HG03460 (cell line): ENCODE measurements around the gene PHF12.
"Not testable (repeated sequence)": the region's sequence is repeated elsewhere in the genome, so short reads cannot be mapped to it uniquely, and the experiment has no call there.

Source experiments
- ATAC-seq: cut with Tn5 transposase; IDR thresholded peaks from one replicate; pipeline ENCODE4 v1.9.1; 2021; ENCODE audit not compliant: unreplicated experiment

Gene PHF12

DNA sequence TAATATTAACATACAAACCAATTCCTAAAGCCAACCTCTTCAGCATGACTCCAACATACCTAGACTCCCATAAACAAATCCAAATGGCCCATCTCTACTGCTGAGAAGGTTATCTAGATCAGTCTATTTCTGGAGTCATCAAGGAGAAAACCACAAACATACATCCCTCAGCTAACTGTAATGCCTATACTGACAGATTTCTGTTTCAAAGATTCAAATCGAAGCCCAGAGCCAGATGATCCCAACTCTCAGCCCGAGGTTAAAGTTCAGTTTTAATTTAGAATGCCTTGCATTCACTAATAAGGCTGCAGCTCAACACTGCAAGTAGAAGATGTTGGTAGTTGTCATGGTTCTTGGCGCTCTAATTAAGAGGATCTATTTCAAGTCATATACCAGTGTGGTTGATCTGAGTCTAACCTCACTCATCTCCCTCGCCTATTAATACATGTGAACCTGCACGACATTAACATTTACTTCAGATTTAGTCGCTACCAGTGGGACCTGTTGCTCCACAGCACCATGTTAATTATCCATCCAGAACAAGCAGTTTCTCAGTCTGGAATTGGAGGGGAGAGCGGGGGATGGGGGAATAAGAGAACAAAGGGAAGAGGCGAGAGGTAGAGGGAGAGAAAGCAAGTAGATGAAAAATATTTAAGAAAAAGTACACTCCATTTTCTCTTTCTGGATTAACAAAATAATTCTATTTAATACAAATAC, 15.4 kb downstream of the PHF12 start:
- no peak for ATAC-seq

DNA sequence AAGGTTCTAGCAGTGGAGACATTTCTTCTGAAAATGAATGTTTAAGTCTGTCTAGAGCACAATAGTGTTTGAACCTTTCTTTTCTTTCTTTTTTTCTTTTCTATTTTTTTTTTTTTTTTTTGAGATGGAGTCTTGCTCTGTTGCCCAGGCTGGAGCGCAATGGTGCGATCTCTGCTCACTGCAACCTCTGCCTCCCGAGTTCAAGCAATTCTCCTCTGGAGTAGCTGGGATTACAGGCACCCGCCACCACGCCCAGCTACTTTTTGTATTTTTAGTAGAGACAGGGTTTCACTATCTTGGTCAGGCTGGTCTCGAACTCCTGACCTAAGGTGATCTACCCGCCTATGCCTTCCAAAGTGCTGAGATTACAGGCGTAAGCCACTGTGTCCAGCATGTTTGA, 16.8 kb downstream of the PHF12 start:
- ATAC-seq: not testable (repeated sequence)

- ATAC-seq: no peak
Observed at GRCh38 chr17:28929787-28930186, 21.5 kb downstream of the PHF12 start.

DNA sequence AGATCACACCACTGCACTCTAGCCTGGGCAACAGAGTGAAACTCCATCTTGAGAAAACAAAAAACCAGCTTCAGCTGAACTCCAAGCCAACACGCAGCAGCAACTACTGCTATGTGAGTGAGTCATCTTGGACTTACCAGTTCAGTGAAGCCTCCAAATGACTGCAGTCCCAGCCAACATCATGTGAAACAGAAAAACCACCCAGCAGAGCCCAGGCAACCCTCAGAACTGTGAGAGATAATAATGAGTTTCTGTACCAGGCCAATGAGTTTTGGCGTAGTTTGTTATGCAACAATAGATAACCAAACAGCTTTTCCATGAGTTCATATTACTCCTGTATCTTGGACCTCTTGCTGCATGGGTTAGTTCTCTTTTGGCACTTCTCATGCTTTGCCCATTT, 23.3 kb downstream of the PHF12 start:
- no peak for ATAC-seq

DNA sequence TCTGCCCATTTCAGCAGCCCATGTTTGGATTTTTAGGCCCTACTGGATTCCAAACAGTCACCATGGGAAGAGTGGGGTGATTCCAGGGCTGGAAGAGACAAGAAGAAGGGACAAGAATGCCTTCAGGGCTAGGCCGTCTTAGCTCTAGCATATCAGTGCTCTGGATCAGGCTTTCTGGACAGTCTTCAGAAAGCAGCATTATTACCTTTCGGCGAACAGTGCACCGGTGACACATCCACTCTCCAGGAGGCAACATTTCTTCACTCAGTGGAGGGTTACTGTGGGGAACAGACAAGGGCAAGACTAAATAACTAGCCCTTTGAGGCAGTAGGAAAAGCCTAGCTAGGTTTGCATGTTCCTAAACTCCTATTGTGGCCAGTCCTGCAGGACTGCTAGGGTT, 24.5 kb downstream of the PHF12 start:
- ATAC-seq: no peak

DNA sequence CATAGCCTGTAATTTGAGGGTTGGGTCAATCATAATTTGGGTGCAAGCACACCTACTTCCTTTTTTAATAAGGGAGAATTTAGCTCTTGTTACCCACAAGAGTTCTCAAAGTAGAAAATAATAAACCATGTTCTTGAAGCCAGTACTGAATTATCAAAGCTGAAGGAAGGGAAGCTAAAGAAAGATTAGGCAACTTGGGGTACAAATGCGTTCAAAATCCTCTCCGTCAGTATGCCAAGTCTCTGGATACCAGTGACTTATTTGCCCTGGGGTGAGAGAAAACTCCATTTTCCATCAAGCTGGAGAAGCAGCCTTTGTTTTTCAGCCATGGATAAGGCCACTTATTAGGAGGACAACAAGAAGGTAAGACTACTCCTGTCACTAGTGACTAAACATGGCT, 25.0 kb downstream of the PHF12 start:
- no peak for ATAC-seq

- no peak for ATAC-seq
Observed at GRCh38 chr17:28925912-28926365, 25.4 kb downstream of the PHF12 start.

DNA sequence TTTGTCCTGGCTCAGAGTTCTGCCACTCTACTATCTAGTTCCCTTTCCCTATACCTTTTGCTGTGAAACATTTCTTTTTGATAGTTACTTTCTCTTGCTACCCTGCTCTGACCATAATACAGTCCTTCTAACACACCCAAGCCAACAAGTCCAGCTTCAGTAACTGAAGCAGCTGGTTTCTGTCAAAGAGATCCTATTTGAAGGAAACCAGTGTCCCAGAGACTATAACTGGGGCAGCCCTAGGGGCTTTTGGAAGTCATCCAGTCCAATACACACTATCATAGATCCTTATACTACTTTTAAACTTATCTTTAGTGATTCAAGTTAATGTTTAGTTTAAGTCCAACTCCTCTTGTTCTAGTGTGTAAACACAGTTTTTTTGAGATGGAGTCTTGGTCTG, 31.1 kb downstream of the PHF12 start:
- ATAC-seq: no peak

DNA sequence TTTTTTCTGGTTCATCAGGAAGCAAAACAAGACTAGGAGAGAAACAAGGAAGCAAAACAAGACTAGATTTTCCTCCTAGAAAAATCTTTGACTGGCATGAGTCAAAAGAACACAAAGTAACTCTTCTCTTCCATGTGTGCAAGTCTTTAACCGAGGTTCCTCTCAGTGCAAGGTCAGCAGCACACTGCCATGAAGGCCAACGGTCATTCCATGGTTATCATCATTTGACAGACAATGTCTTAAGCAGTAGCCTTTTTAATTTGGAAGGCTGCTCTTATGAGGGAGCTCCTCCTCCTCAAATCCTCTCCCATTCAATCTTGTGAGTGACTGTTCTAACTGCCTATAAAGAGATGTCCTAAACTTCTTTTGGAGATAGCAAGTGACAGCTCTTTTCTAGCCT, 33.0 kb downstream of the PHF12 start:
- ATAC-seq: no peak

GRCh38 chr17:28917465-28917864, 33.9 kb downstream of the PHF12 start:
- no peak for ATAC-seq

GRCh38 chr17:28917029-28917428, 34.3 kb downstream of the PHF12 start:
- ATAC-seq: no peak

DNA sequence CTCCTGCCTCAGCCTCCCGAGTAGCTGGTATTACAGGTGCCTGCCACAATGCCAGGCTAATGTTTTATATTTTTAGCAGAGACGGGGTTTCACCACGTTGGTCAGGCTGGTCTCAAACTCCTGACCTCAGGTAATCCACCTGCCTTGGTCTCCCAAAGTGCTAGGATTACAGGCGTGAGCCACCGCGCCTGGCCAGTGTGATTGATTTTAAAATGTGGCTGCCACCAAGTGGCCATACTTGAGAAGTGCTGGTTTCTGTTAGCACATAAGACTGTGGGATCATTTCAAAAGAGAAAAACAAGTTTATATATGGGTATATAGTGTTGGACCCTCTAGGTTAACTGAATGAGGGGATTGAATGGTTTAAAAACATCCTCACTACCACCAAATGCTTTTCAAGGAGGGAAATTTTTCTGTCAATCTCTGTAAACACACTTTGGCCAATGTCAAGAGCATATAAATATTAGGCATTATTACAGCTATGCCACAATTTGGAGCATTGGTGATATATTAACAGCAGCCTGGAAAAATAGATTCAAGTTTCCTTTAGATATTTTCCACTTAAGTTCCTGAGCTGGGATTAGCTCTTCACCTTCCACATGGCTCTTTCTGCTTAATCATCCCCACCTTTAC, 34.9 kb downstream of the PHF12 start:
- ATAC-seq: no peak

DNA sequence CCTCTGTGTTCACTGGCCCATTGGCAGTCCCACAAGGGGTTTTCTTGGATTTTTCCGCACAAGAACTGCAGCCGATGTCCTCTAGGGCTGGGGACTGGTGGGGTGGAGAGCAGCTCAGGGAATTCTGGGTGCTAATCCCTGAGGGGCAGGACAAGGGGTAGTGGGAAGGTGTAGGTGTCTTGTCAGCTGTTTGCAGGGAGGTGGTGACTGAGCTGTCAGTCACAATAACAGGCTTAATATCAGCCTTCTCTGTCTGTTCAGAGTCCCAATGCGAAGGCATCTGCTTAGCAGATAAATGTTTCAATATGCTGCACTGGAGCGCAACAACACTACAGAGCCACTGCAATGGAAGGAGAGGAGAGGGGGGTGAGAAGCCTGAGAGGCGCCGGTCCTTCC, 38.4 kb downstream of the PHF12 start:
- ATAC-seq: no peak

DNA sequence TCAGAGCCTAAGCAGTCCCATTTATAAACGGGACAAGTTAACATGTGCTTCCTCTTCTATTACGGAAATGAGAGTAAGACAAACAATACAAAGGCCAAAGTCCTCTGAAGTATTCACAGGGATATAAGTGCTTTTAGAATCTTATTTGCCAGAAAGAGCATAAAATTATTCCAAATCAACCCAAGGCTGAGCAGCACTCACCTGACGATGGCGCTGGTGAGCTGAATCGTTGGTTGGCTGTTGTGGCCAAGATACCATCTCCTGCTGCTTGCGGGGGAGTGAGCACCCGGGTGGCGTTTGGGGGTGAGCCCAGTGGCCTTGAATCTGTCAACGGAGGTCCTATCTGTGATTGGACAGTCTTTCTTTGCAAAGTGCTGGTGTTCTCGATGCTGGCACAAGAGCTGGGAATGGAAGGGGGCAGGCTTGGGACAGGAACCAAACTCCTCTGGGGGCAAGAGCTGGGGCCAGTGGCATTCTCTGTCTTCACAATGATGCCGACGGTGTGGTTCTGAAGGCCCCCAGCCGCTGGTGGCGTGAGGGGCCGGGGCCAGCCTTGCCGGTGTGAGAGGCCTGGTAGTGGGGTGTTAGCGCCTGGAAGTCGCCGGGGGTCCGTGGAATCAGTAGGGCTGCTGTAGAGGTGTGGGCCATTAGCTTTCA, 38.9 kb downstream of the PHF12 start:
- ATAC-seq: no peak

DNA sequence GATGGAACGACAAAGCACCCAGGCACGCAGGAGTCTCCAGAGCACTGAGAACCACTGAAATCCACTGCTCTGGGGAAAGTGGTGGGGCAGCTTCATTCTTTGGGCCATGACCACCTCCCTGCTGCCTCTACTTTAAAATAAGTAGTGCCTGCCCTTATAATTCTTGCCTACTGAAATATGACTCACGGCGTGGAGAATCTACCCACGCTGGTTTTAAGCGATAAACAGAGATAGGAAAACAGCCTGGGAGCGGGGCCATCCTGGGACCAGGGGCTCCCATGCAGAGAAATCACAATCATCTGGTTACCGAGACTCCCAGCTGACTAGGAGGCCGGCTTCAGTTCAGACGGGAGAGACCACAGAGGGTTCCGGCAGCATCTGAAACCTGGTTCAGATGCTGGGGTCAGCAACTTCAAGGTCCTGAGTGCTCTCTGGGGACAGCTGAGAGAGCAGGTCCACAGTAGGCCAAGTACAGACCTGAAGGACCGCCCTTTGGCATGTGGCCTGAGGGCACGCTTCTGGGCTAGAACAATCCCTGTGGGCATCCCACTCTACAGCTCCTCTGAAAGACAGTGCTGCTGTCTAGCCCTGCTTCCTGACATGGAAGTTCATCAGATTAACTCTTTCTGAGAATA, 39.8 kb downstream of the PHF12 start:
- no peak for ATAC-seq

DNA sequence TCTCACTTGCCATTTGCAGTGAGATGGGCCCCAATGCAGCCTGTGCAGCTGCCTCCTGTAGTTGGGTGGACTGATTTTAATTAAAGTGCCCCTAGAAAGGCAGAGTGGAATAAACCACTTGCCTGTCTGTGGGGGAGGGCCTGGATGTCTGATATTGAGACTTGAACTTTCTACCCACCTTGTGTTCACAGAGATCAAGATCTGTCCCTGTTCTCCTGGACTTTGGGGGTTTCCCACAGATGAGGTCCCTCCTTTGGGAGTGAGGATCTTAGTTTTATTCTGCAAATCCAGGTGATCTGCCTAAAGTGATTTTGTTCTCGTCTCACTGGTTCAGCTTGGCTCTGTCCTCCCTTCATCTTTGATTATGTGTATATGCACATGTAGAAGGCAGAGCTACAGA, 40.8 kb downstream of the PHF12 start:
- ATAC-seq: no peak

DNA sequence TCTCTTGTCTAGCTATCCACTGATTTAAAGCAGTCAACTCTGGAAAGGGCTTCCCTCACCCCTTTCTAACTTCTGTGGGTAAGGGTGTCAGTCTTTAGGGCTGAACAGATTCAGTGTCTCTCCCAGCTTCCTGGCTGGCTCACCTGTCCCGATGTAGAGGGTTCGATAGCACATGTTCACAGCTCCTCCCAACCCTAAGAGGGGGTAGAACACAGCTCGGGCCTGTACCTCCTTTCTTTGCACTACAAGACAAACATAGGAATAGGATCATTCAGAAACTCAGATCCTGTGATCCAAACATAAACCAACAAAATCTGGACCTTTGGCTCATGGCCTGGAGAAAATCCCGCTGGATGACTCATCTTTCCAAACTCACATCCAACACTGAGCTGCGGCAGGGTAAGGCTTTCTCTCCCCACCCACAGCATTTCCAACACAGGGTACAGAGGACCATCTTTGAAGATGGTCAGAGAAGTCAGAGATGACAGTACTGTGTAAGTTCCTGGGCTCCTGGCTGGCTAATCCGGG, 42.6 kb downstream of the PHF12 start:
- no peak for ATAC-seq

DNA sequence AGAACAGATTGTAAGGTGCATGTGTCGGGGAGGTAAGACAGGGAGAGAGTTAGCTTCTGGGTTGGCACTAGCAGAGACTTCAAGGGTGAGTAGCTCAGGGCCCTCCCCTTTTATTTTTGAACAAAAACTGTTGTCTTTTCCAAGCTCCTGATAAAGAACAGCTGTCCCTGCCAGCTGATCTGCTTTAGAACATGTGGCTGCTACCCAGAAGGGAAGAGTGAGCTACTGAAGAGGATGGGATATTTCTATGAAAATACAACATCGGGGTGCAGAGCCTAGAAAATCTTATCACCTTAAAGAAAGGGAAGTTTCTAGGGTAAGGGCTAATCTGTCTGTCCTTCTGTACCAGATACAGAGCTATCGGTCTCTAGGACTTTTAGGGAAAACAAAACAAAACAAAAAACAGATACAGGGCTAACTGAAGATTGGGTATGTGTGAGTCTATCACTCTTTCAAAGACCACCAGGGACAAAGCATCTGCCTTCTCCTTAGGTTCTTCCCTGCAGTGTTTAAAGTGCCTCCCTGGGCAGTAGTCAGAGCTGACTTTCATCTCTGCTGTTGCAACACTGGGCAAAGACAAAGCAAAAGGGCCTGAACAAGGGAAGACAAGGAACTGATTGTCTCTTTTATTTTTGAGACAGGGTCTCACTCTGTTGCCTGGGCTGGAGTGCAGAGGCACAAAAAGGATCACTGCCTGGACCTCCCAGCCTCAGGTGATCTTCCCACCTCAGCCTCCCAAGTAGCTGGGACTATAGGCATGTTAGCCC, 43.4 kb downstream of the PHF12 start:
- ATAC-seq: no peak

GRCh38 chr17:28906706-28907438, 44.4 kb downstream of the PHF12 start:
- no peak for ATAC-seq

DNA sequence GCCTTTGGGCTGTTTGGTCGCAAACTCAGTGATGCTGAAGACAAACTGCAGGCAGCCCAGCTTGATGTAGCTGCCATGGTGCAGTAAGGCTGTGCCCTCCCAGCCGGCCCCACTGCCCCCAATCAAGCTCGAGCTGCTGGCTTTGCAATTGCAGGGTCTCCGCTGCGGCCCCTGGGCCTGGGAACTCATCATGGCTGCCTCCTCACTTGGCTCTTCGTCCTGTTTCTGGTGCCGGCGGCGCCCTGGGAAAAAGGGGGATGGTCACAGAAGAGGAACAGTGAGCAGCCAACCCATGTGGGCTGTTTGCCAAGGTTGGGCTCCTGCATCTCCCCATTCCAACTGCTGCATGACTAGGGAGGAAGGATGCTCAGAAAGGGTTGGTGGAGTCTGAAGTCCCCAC, 45.0 kb downstream of the PHF12 start:
- no peak for ATAC-seq
